Mesodermal cell (in vitro differentiated cells): ENCODE measurements around the gene RHOF.
"Not testable (repeated sequence)": the region's sequence is repeated elsewhere in the genome, so short reads cannot be mapped to it uniquely, and the experiment has no call there.

Source experiments
- H3K27ac ChIP-seq: 2 replicates; pipeline ENCODE4 v1.7.0; 2013; ENCODE audit warnings: mild to moderate bottlenecking, low read depth, low read length, moderate library complexity; ENCODE audit not compliant: severe bottlenecking
- H3K36me3 ChIP-seq: 2 replicates; pipeline ENCODE4 v1.7.1; 2013; ENCODE audit warnings: mild to moderate bottlenecking, low read length, moderate library complexity; ENCODE audit not compliant: control insufficient read depth, insufficient read depth
- H3K4me1 ChIP-seq: one replicate; pipeline ENCODE4 v1.7.1; 2013; ENCODE audit warnings: mild to moderate bottlenecking, low read length; ENCODE audit not compliant: insufficient read depth, control insufficient read depth, poor library complexity, severe bottlenecking
- H3K4me3 ChIP-seq: 2 replicates; pipeline ENCODE4 v1.7.0; 2013; ENCODE audit warnings: low read length, control low read depth, mild to moderate bottlenecking; ENCODE audit not compliant: insufficient read depth, poor library complexity, severe bottlenecking; ENCODE audit errors: extremely low read depth
- H3K9me3 ChIP-seq: 2 replicates; pipeline ENCODE4 v1.7.1; 2013; ENCODE audit warnings: mild to moderate bottlenecking, low read length, moderate library complexity; ENCODE audit not compliant: control insufficient read depth
- WGBS, 2 experiments: methylation state at CpG; one replicate each; pipeline ENCODE4 v1.1.5; 2013; ENCODE audit warnings: missing lambda C conversion rate in 2 of 2; ENCODE audit not compliant: insufficient coverage in 2 of 2; 5-methylcytosine and 5-hydroxymethylcytosine counted together

The RHOF gene

DNA sequence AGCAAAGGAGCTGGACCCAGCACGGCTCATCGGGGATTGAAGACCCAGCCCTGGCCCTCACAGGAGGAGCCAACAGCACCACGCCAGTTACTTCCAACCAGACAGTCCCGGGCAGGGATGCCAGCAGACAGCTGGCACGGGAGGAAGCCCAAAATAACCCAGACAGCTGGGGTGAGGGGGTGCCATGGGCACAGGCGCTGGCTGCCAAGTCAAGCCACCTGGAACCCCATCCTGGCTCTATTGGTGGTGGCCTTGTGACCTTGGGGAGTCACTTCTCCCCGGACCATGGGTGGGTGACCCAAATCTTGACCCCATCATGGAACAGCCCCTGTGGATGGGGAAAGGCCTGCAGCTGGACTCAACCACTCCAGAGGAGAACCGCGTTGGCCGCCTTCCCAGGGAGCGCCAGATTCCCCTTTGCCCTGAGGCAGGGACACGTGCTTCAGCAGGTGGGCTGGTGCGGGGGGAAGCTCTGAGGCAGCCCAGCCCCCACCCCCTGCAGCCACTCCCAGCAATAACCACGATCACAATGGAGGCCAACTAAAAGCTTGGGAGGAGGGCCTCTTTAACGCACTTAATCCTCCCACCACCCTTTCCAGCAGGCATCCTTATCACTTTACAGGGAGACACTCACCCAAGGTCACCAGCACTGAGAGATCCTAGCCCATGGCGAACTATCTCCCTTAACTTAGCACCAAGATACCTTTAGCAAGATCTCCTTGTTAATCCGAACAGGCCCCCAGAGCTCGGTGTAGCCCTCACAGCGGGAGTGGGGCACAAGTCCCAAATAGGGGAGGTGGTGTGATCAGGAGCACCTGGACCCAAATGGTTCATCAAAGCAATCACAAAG, 4.7 kb upstream of the RHOF start:
- Histone ChIP-seq H3K27ac (peak overlapping the region; percentile 67), H3K36me3 (peaks cover 19% of the 10 kb centered on the region), H3K4me3 (peak overlapping the region; percentile 51), H3K4me1 (peaks cover 43% of the 10 kb centered on the region), H3K9me3 (no peaks in the 10 kb centered on the region)
- WGBS, 2 experiments: 25 to 39% methylated on average over 11 to 13 of the region's 19 CpGs

DNA sequence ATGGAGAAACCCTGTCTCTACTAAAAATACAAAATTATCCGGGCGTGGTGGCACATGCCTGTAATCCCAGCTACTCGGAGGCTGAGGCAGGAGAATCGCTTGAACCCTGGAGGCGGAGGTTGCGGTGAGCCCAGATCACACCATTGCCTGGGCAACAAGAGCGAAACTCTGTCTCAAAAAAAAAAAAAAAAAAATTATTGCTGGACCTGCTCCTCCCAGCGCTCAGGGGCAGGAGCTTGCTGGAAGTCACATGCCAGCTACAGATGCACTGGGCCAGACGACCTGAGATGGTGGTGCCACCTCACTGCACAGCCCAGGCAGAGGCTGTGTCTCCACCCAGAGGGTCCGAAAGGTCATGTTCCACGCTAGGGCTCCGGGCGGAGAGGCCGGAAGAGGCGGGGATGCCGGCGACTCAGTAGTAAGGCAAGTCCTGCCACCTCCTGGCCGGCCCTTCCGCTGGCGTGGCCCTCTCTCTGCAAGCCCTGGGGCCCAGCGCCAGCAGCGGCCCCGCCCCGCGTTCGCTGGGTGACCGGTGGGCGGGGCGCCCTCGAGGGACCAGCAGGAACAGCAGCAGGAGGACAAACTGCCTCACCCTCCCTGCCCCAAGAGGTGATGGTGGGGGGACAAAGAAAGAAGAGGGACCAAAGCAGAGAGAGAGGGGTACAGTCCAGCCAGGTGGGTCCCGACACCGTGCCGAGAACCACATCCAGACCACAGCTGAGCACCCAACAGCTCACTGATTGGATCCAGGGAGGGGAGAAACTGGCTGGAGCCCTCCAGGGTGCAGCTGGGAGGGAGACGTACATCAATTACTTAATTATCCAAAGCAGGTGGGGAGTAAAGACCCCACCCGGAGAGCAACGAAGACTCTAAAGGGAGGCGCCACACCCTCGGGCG, 3.6 kb upstream of the RHOF start:
- peaks cover 19% of the 10 kb centered on the region for H3K36me3 ChIP-seq
- H3K27ac ChIP-seq: peak overlapping the region; percentile 29
- H3K9me3 ChIP-seq: no peaks in the 10 kb centered on the region
- 30 to 39% methylated on average over 31 to 35 of the region's 39 CpGs for WGBS, 2 experiments
- no peak overlapping the region for H3K4me3 ChIP-seq
- H3K4me1 ChIP-seq: peaks cover 49% of the 10 kb centered on the region

DNA sequence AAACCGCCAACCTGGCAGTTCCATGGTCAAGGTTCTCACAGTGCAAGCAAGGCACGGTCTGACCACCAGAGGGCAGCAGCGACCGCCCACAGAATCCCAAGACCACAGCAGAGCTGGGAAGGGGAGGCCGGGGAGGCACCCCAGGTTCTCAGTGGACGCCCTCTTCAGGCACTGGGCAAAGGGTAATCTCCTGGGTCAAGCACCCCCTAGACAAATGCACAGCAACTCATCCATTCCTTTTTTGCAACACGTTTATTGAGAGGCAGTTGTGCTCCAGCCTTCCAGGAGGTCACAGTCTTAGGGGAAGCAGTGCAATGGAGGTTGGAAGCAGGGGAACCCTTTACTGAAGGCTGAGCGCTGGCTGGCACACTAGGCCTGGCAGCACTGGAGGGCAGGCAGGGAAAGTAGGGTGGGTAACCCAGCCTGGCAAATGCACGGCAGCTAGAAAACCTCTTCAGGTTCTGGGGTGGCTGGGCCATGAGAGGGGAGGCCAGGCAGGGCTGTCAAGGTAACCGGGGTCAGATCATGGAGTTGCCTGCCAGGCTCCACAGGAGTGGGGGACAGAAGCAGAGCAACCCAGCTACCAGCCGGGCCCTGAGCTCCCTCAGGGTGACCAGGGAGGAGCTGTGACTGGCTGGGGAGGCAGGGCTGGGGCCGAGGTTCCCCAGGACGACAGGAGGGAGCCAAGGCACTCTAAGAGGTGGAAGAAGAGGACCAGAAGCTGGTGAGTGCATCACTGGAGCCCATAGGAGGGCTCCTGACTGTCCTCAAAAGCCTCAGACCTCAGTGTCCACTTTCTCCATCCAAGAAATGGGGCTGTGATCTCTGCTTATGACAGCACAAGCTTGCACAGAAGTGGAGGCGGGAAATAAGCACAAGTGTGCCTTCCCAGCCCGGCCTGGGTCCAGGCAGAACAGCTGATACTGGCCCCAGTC, 1.8 kb upstream of the RHOF start:
- Histone ChIP-seq H3K36me3 (peaks cover 19% of the 10 kb centered on the region), H3K9me3 (no peaks in the 10 kb centered on the region), H3K27ac (peak overlapping the region; percentile 80), H3K4me1 (peaks cover 58% of the 10 kb centered on the region), H3K4me3 (peak overlapping the region; percentile 58)
- whole genome bisulfite sequencing, 2 experiments: 44 to 51% methylated on average over 13 to 15 of the region's 15 CpGs

DNA sequence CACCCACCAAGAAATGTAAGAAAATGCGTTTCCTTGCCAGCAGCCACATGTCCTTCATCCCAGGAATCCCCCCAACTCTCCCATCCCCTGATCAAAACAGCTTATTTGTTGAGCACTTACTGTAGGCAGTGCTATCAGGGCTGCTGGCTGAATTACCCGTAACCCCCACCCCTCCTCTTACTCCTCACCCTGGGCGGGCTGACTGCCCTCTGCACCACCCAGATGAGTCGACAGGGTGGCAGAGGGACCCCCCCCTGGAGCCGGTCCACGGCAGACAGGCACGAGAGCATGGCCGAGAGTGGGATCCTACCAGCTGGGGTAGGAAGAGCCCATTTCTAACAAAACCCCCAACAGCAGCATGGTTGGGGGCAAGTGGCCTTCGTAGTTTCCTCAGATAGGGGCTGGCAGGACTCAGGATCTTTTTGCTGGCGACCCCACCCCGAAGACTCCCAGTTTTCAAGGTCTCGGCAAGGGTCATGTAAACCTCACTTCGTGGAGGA, 1.1 kb upstream of the RHOF start:
- Histone ChIP-seq H3K27ac (peak overlapping the region; percentile 80), H3K4me1 (peaks cover 65% of the 10 kb centered on the region), H3K36me3 (peaks cover 19% of the 10 kb centered on the region), H3K4me3 (peak overlapping the region; percentile 58), H3K9me3 (no peaks in the 10 kb centered on the region)
- 7 to 18% methylated on average over 9 to 12 of the region's 13 CpGs for WGBS, 2 experiments

DNA sequence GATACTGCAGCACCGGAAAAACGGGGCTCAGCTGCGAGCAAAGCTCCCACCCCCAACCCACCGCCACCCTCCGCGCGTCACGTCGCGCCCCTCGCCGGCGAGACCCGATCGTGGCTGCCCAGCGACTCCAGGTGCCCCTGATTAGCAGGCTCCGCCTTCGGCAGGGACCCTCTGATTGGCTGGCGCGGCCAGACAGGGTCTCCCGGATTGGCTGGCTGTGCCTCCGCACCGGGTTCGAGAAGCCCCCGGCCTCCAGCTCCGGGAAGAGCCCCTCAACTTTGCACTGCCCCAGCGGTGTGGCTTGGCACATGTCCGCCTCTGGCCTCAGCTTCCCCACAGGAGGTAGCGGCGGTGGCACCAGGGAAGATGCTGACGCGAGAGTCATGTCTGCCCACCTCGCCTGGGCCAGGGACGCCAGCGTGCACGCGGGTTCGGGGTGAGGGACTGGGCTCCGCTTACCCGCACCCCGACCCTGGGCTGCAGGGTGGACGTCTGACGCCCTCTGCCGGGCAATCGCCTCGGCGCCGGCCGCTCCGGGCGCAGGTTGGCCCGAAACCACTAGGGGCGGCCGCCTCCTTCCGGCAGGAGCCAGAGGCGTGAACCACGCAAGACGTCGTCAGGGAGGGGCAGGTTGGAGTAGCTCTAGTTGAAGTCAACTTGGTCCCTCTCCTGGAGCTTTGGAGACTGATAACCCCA, 498 bp upstream of the RHOF start:
- 0% methylated on average over 40 to 52 of the region's 59 CpGs for WGBS, 2 experiments
- Histone ChIP-seq H3K4me1 (peaks cover 66% of the 10 kb centered on the region), H3K36me3 (peaks cover 19% of the 10 kb centered on the region), H3K4me3 (peak overlapping the region; percentile 58), H3K27ac (peak overlapping the region; percentile 80), H3K9me3 (no peaks in the 10 kb centered on the region)

DNA sequence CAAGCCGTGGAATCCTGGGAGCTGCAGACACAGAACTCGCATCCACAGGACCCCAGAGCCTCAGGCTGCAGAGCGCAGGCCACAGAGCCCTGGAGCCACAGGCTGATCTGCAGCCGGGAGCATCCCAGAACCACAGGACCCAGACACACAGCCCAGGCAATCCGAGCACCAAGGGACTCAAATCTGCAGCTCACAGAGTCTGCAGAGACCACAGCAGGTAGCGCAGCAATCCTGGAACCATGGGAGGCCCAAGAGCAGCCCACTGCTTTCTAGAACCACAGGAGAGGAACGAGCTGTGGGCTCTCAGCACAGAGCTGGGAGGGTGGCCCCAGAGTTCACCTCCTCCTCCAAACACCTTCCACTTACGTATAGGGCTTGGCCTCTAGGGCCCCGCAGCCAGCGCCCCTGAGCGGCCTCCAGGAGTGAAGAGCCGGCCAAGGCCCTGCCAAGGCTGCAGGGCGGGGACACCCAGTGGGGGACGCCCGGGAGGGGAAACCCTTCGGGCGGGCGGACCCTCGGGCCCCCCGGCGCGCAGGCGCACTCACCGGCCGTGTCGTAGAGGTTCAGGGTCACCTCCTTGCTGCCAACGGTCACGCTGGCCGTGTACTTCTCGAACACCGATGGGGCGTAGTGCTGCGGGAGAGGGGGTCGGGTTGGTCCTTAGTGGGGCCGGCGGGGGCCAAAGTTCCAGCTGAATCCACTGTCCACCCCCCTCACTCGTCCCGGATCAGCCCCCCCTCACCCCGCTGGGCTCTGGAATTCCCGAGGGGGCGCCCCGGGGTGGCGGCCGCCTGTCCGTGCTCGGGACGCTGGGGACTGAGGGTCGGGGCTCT, 665 bp downstream of the RHOF start:
- 21 to 25% methylated on average over 33 to 39 of the region's 48 CpGs for WGBS, 2 experiments
- H3K4me1 ChIP-seq: peaks cover 54% of the 10 kb centered on the region
- peaks cover 7% of the 10 kb centered on the region for H3K36me3 ChIP-seq
- no peak overlapping the region for H3K27ac ChIP-seq
- H3K4me3 ChIP-seq: peak overlapping the region; percentile 58
- no peaks in the 10 kb centered on the region for H3K9me3 ChIP-seq

DNA sequence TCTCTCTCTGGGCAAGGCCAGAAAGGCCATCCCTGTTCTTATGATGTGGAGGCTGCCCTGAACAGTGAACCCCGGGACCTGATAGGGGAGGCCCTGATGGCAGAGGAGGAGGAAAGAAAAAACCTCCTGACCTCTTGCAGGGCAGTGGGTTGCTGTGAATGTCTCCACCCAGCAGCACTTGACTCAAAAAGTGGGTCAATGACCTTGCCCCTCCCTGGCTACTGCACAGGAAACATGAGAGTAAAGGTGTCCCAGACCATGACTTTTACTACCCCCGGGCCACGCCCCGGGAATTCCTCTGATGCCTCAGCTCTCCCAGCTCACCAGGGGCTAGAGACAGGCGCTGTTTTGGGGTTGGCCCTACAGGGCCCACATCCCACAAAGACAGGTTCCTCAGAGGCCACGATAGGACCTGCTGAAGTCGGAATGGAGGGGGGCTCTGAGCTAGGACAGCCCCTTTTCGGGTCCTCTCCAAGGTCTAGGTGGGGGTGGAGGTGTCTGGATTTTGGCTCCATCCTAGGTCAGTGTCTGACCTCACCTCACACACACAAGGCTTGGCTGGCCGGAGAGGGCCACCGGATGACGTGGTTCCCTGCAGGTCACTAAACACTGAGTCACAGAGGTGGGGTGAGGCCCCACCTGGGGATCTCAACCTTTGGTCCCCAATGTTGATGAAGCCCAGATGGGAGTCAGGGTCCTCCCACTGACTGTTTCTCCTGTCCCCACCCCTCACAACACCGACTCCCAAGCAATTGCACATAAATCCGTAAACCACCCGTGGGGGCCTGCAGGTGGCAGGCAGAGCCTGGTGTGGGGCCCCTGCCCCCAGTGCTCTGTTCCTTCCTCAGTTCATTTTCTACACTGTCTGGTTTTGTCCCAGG, 1.6 kb downstream of the RHOF start:
- WGBS, 2 experiments: 89 to 91% methylated on average over 8 to 10 of the region's 14 CpGs
- peaks cover 5% of the 10 kb centered on the region for H3K36me3 ChIP-seq
- no peak overlapping the region for H3K27ac ChIP-seq
- peaks cover 45% of the 10 kb centered on the region for H3K4me1 ChIP-seq
- H3K4me3 ChIP-seq: peak overlapping the region; percentile 58
- no peaks in the 10 kb centered on the region for H3K9me3 ChIP-seq

DNA sequence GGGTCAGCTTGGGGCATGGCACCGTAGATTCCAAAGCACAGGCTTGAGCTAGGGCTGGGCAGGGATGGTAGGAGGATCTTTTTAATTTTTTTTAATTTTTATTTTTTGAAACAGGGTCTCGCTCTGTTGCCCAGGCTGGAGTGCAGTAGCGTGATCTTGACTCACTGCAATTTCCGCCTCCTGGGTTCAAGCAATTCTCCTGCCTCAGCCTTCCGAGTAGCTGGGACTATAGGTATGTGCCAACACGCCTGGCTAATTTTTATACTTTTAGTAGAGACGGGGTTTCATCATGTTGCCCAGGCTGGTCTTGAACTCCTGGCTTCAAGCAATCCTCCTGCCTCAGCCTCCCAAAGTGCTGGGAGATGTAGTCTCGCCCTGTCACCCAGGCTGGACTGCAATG, 2.7 kb downstream of the RHOF start:
- not testable (repeated sequence) for H3K36me3 ChIP-seq, H3K27ac ChIP-seq, H3K9me3 ChIP-seq, H3K4me3 ChIP-seq
- peaks cover 37% of the 10 kb centered on the region for H3K4me1 ChIP-seq
- WGBS, 2 experiments: 91 to 97% methylated on average over 7 to 8 of the region's 8 CpGs
